Right lobe of liver (tissue), 6 donors: Measurements from ENCODE around the gene HNRNPU. TPM values are rescaled to one million over a fixed set of nuclear protein-coding genes. Genes with fewer than 3 reads are reported as not detected.

Experiments
- ATAC-seq, 4 donors: fragments of 200-7000 bp; cut with Tn5 transposase; one replicate each; pipeline ENCODE4 v1.9.1; 2020; ENCODE audit warnings: mild to moderate bottlenecking in 4 of 4, moderate library complexity in 4 of 4
- DNase-seq, 3 donors: peaks; one replicate each; pipeline ENCODE4 v3.0.0-alpha.2; 2020
- H3K27ac ChIP-seq, 3 donors: fragments of 200-600 bp; one replicate each; pipeline ENCODE4 v1.8.0; 2022
- H3K27me3 ChIP-seq, 2 donors: fragments of 200-600 bp; one replicate each; pipeline ENCODE4 v1.8.0; 2022
- H3K36me3 ChIP-seq, 4 donors: fragments of 200-600 bp; sonication (generic) in 1 of 4; one replicate each; pipeline versions ENCODE4 v1.5.1 to v1.8.0; 2017 to 2022; ENCODE audit warnings: control low read depth in 1 of 4
- H3K4me1 ChIP-seq, 4 donors: fragments of 200-600 bp; sonication (generic) in 1 of 4; one replicate each; pipeline versions ENCODE4 v1.5.1 to v1.8.0; 2017 to 2022; ENCODE audit warnings: control low read depth in 1 of 4
- H3K4me3 ChIP-seq, 3 donors: fragments of 200-600 bp; one replicate each; pipeline ENCODE4 v1.8.0; 2022
- H3K9me3 ChIP-seq, 4 donors: fragments of 200-600 bp; sonication (generic) in 1 of 4; one replicate each; pipeline versions ENCODE4 v1.5.1 to v1.8.0; 2017 to 2022; ENCODE audit warnings: control low read depth in 1 of 4
- CTCF ChIP-seq, 4 donors: fragments of 200-600 bp in 3 of 4; fragments of 450-650 bp in 1 of 4; IDR thresholded peaks; one replicate each; pipeline versions ENCODE4 v1.5.1 to v1.8.0; 2016 to 2022; ENCODE audit warnings: antibody characterized with exemption in 4 of 4, mild to moderate bottlenecking in 2 of 4
- POLR2A ChIP-seq: fragments of 450-650 bp; IDR thresholded peaks from one replicate; pipeline ENCODE4 v1.6.1; 2017; ENCODE audit warnings: antibody characterized with exemption, mild to moderate bottlenecking
- WGBS: methylation state at CpG from one replicate; pipeline ENCODE4 v1.1.6; 2018; ENCODE audit warnings: low coverage, low lambda C conversion rate; ENCODE audit not compliant: insufficient coverage; ENCODE audit errors: missing lambda C conversion rate; 5-methylcytosine and 5-hydroxymethylcytosine counted together
- intact Hi-C, 2 donors: fragments of 100-400 bp; cut with DNase I; formaldehyde crosslinking; loops; one replicate each; pipeline versions ENCODE4 v1.11.2 to v1.14.1; 2022
- total RNA-seq, 6 experiments: library from RNA; depleted of rRNA in 2 of 6; stranded (reverse); fragments of >200 nt in 2 of 6; fragmentation: NEBNext Ultra II Directional in 3 of 6; extraction: Animal tissue kit (Norgen Biotek cat#: 25700) in 3 of 6; gene quantifications; one replicate each; pipeline versions ENCODE4 v1.1.0 to v1.2.4, GENCODE V29; 2016 to 2023
- donor health status: DM: no; HTN: yes; CAD: no.
- donor health status: DM: no; HTN: no; CAD: no.
- donor health status: DM: no; HTN: no; CAD: no.
- donor health status: DM: no; HTN: yes; CAD: no.
- donor health status: DM: no; HTN: yes; CAD: no.

HNRNPU gene
- total RNA-seq, 6 experiments from 2014 or later = 73.3 to 183 (median 121) TPM

GRCh38 chr1:244869950-244870349 lies 5.6 kb upstream of the HNRNPU start:
- Histone ChIP-seq H3K27me3 (no peaks in the 10 kb centered on the region), H3K9me3 (no peaks in the 10 kb centered on the region), H3K36me3 (no peaks in the 10 kb centered on the region), H3K27ac (no peak overlapping the region), H3K4me3 (no peak overlapping the region), H3K4me1 (peaks cover 0 to 9% (median 0%) of the 10 kb centered on the region in 4 donors)
- TF ChIP-seq CTCF (IDR thresholded peaks at IDR 0.05) (no peak), POLR2A (no peak)
- 97% methylated on average over 4 of the region's 4 CpGs for WGBS
- ATAC-seq (no peak), DNase-seq (no peak)
- intact Hi-C loops = no loop called here

- DNase-seq (no peak), ATAC-seq (no peak)
- TF ChIP-seq POLR2A (no peak), CTCF (IDR thresholded peaks at IDR 0.05) (no peak)
- Histone ChIP-seq H3K36me3 (no peaks in the 10 kb centered on the region), H3K4me3 (no peak overlapping the region), H3K9me3 (no peaks in the 10 kb centered on the region), H3K4me1 (peaks cover 0 to 9% (median 0%) of the 10 kb centered on the region in 4 donors), H3K27me3 (no peaks in the 10 kb centered on the region), H3K27ac (no peak overlapping the region)
- intact Hi-C loops = no loop called here
- 74% methylated on average over 11 of the region's 12 CpGs for WGBS
These were observed 5.1 kb upstream of the HNRNPU start for GRCh38 chr1:244869364-244869827.

- no peak for TF ChIP-seq CTCF (IDR thresholded peaks at IDR 0.05)
- no peak for TF ChIP-seq POLR2A
- 94% methylated on average over 19 of the region's 23 CpGs for WGBS
- DNase-seq (no peak), ATAC-seq (no peak)
- intact Hi-C loops = no loop called here
- peaks cover 0 to 9% (median 0%) of the 10 kb centered on the region in 4 donors for H3K4me1 ChIP-seq
- H3K27me3 ChIP-seq = no peaks in the 10 kb centered on the region
- H3K9me3 ChIP-seq = no peaks in the 10 kb centered on the region
- no peak overlapping the region for H3K27ac ChIP-seq
- no peak overlapping the region for H3K4me3 ChIP-seq
- H3K36me3 ChIP-seq = no peaks in the 10 kb centered on the region
These were observed 4.4 kb upstream of the HNRNPU start for GRCh38 chr1:244868484-244869363.

- H3K4me1 ChIP-seq = peaks cover 0 to 16% (median 0%) of the 10 kb centered on the region in 4 donors
- H3K4me3 ChIP-seq = no peak overlapping the region
- DNase-seq (no peak), ATAC-seq (no peak)
- H3K27me3 ChIP-seq = no peaks in the 10 kb centered on the region
- 100% methylated on average over 1 of the region's 1 CpG for WGBS
- H3K27ac ChIP-seq = no peak overlapping the region
- TF ChIP-seq CTCF (IDR thresholded peaks at IDR 0.05) (no peak), POLR2A (no peak)
- H3K9me3 ChIP-seq = no peaks in the 10 kb centered on the region
- peaks cover 0 to 3% (median 0%) of the 10 kb centered on the region in 4 donors for H3K36me3 ChIP-seq
- intact Hi-C loops = no loop called here
These were observed 2.0 kb upstream of the HNRNPU start for GRCh38 chr1:244866355-244866754.
